LNCaP clone FGC (cell line): ENCODE results near the gene CFAP210.

Experiments
- DNase-seq: peaks from one replicate; pipeline ENCODE4 v3.0.0-alpha.2; 2011; ENCODE audit warnings: low read depth
- H3K4me3 ChIP-seq: 2 replicates; pipeline ENCODE4 v1.5.1; 2011; ENCODE audit warnings: mild to moderate bottlenecking, low read depth, low read length, control low read depth
- CTCF ChIP-seq: IDR thresholded peaks from 2 replicates; pipeline ENCODE4 v1.5.1; 2012; ENCODE audit warnings: mild to moderate bottlenecking; ENCODE audit not compliant: control insufficient read depth, insufficient read depth; ENCODE audit errors: extremely low read depth

Gene CFAP210

DNA sequence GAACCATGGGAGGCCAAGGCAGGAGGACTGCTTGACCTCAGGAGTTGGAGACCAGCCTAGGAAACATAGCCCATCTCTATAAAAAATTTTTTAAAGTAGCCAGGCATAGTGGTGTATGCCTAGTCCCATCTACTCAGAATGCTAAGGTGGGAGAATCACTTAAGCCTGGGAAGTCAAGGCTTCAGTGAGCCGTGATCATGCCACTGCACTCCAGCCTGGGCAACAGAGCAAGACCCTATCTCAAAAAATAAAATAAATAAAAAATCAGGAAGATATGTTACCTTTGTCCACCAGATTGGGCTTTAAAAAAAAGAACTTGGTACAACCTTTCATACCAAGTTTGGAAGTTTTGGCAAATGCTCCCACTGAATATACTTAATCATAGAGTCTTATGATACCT, 35.3 kb downstream of the CFAP210 start:
- TF ChIP-seq CTCF = no peak
- H3K4me3 ChIP-seq = no peak overlapping the region
- DNase-seq = no peak

GRCh38 chr2:169656164-169656563, 38.0 kb downstream of the CFAP210 start:
- TF ChIP-seq CTCF = no peak

GRCh38 chr2:169653636-169654035, 40.6 kb downstream of the CFAP210 start:
- no peak overlapping the region for H3K4me3 ChIP-seq
- DNase-seq = no peak
- TF ChIP-seq CTCF = no peak

More at GRCh38 chr2:169656164-169656563, 38.0 kb downstream of the CFAP210 start:
- no peak for DNase-seq
- no peak overlapping the region for H3K4me3 ChIP-seq

DNA sequence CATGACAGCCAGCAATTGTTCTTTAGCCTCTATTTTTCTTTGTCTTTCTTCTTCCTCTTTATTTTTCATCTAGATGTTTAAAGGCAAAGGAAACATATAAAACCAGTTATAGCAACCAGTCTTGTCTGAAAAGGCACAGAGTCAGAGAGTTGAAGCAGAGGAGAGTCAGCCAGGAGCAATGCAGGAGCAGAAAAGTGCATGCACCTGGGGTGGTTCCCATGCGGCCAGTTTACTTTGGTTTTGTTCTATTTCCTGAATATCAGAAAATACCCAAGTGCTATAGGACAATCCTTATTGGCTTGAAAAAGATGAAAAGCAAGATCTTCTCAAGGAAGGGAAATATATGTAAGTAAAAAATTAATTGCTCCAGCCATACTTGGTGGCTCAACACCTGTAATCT, 44.9 kb downstream of the CFAP210 start:
- H3K4me3 ChIP-seq = no peak overlapping the region
- DNase-seq = no peak
- no peak for TF ChIP-seq CTCF

- H3K4me3 ChIP-seq = no peak overlapping the region
- no peak for TF ChIP-seq CTCF
- no peak for DNase-seq
Observed at GRCh38 chr2:169647496-169647895, 46.7 kb downstream of the CFAP210 start.

GRCh38 chr2:169644173-169644572, 50.0 kb downstream of the CFAP210 start:
- TF ChIP-seq CTCF = no peak
- H3K4me3 ChIP-seq = no peak overlapping the region
- DNase-seq = no peak

- DNase-seq = no peak
- TF ChIP-seq CTCF = no peak
- no peak overlapping the region for H3K4me3 ChIP-seq
Observed at GRCh38 chr2:169641464-169641863, 52.7 kb downstream of the CFAP210 start.
